Suppressor macrophage treated with lipopolysaccharide for 1 hour (primary cell): ENCODE data around the gene DACT2.

Experiments
- DNase-seq, 3 donors: peaks; one replicate each; pipeline ENCODE4 v3.0.0-alpha.2; 2020 to 2022

Gene DACT2

GRCh38 chr6:168261234-168261633 is 58.3 kb downstream of the DACT2 start:
- DNase-seq, result no peak

GRCh38 chr6:168260420-168260987 is 59.1 kb downstream of the DACT2 start:
- DNase-seq, result no peak

GRCh38 chr6:168258795-168259194 is 60.8 kb downstream of the DACT2 start:
- no peak for DNase-seq

GRCh38 chr6:168256940-168257339 is 62.6 kb downstream of the DACT2 start:
- no peak for DNase-seq
